Activated naive CD4-positive, alpha-beta T cell treated with anti-CD3 and anti-CD28 coated beads, Interleukin-2, amount 50 U/mL, for 72 hours (primary cell): ENCODE data around the gene DOC2A. TPM values are rescaled to one million over a fixed set of nuclear protein-coding genes. Genes with fewer than 3 reads are reported as not detected.

Source experiments
- ATAC-seq, 2 donors: fragments of 150-1000 bp; cut with Tn5 transposase; 2 replicates each; pipeline ENCODE4 v1.10.0; 2021; ENCODE audit warnings: mild to moderate bottlenecking in 2 of 2, moderate library complexity in 2 of 2
- DNase-seq, 2 donors: peaks; one replicate each; pipeline ENCODE4 v3.0.0; 2021 to 2022; ENCODE audit warnings: low spot score in 2 of 2
- H3K27ac Mint-ChIP-seq, 2 donors: one replicate each; pipeline ENCODE4 v1.8.0; 2022; ENCODE audit warnings: mild to moderate bottlenecking in 2 of 2, mixed read lengths in 2 of 2
- H3K36me3 Mint-ChIP-seq, 2 donors: one replicate each; pipeline ENCODE4 v1.8.0; 2022; ENCODE audit warnings: mixed read lengths in 2 of 2
- H3K9me3 Mint-ChIP-seq, 2 donors: one replicate each; pipeline ENCODE4 v1.8.0; 2022; ENCODE audit warnings: mixed read lengths in 2 of 2
- total RNA-seq, 2 donors: library from RNA; stranded (reverse); gene quantifications; one replicate each; pipeline ENCODE4 v1.2.3, GENCODE V29; 2022

DOC2A gene
- total RNA-seq, 2 donors from 2014 or later = 0.80 to 2.0 TPM

- Mint-ChIP-seq H3K36me3 (no peaks in the 10 kb centered on the region), H3K9me3 (no peaks in the 10 kb centered on the region), H3K27ac (peak overlapping the region in 1 of 2 donors; percentile 17)
- DNase-seq (no peak), ATAC-seq (no peak)
These were observed 1.1 kb upstream of the DOC2A start for GRCh38 chr16:30011714-30012504.

- DNase-seq = no peak
- no peaks in the 10 kb centered on the region for H3K36me3 Mint-ChIP-seq
These were observed 610 bp downstream of the DOC2A start for GRCh38 chr16:30009990-30010843.

GRCh38 chr16:30009085-30009862 lies 1.6 kb downstream of the DOC2A start:
- Mint-ChIP-seq H3K9me3 (no peaks in the 10 kb centered on the region), H3K36me3 (no peaks in the 10 kb centered on the region), H3K27ac (no peak overlapping the region)
- ATAC-seq = no peak
- no peak for DNase-seq

More at GRCh38 chr16:30009990-30010843, 610 bp downstream of the DOC2A start:
- peak in 1 of 2 donors; percentile 29 for ATAC-seq
- Mint-ChIP-seq H3K9me3 (no peaks in the 10 kb centered on the region), H3K27ac (no peak overlapping the region)

GRCh38 chr16:30007378-30007895 lies 3.4 kb downstream of the DOC2A start:
- ATAC-seq (no peak), DNase-seq (no peak)
- Mint-ChIP-seq H3K9me3 (no peaks in the 10 kb centered on the region), H3K36me3 (no peaks in the 10 kb centered on the region), H3K27ac (peak overlapping the region; percentile 22 to 59)

GRCh38 chr16:30006659-30007377 lies 4.0 kb downstream of the DOC2A start:
- no peaks in the 10 kb centered on the region for H3K9me3 Mint-ChIP-seq
- DNase-seq (no peak), ATAC-seq (no peak)
- no peak overlapping the region for H3K27ac Mint-ChIP-seq
- H3K36me3 Mint-ChIP-seq = no peaks in the 10 kb centered on the region

- no peak overlapping the region for H3K27ac Mint-ChIP-seq
- no peaks in the 10 kb centered on the region for H3K9me3 Mint-ChIP-seq
- DNase-seq (no peak), ATAC-seq (no peak)
- H3K36me3 Mint-ChIP-seq = no peaks in the 10 kb centered on the region
These were observed 4.7 kb downstream of the DOC2A start for GRCh38 chr16:30006095-30006473.

- Mint-ChIP-seq H3K27ac (no peak overlapping the region), H3K9me3 (no peaks in the 10 kb centered on the region), H3K36me3 (no peaks in the 10 kb centered on the region)
- ATAC-seq = peak; percentile 59 to 62
- peak in 1 of 2 donors; percentile 44 for DNase-seq
These were observed 5.3 kb downstream of the DOC2A start for GRCh38 chr16:30005341-30006094.

- H3K9me3 Mint-ChIP-seq = no peaks in the 10 kb centered on the region
- H3K27ac Mint-ChIP-seq = peak overlapping the region in 1 of 2 donors; percentile 55
- ATAC-seq (peak; percentile 12 to 25), DNase-seq (no peak)
- H3K36me3 Mint-ChIP-seq = no peaks in the 10 kb centered on the region
These were observed 6.0 kb downstream of the DOC2A start for GRCh38 chr16:30004811-30005242.

- Mint-ChIP-seq H3K9me3 (no peaks in the 10 kb centered on the region), H3K27ac (peak overlapping the region in 1 of 2 donors; percentile 55)
- peak in 1 of 2 donors; percentile 4 for ATAC-seq
These were observed 6.4 kb downstream of the DOC2A start for GRCh38 chr16:30004424-30004776.

GRCh38 chr16:30003670-30004423 lies 7.0 kb downstream of the DOC2A start:
- no peak for DNase-seq
- no peaks in the 10 kb centered on the region for H3K36me3 Mint-ChIP-seq
- no peaks in the 10 kb centered on the region for H3K9me3 Mint-ChIP-seq
- ATAC-seq = no peak
- H3K27ac Mint-ChIP-seq = peak overlapping the region in 1 of 2 donors; percentile 69

More at GRCh38 chr16:30004424-30004776, 6.4 kb downstream of the DOC2A start:
- H3K36me3 Mint-ChIP-seq = no peaks in the 10 kb centered on the region
- DNase-seq = no peak

- DNase-seq (no peak), ATAC-seq (no peak)
- H3K36me3 Mint-ChIP-seq = peaks cover 0 to 4% of the 10 kb centered on the region in 2 donors
- no peaks in the 10 kb centered on the region for H3K9me3 Mint-ChIP-seq
- H3K27ac Mint-ChIP-seq = peak overlapping the region; percentile 67 to 69
These were observed 8.0 kb downstream of the DOC2A start for GRCh38 chr16:30002614-30003346.

GRCh38 chr16:30000735-30001631 lies 9.8 kb downstream of the DOC2A start:
- peaks cover 11 to 15% of the 10 kb centered on the region in 2 donors for H3K36me3 Mint-ChIP-seq
- no peak overlapping the region for H3K27ac Mint-ChIP-seq
- DNase-seq = no peak
- no peaks in the 10 kb centered on the region for H3K9me3 Mint-ChIP-seq
- no peak for ATAC-seq

GRCh38 chr16:29999605-30000004 lies 11.2 kb downstream of the DOC2A start:
- H3K36me3 Mint-ChIP-seq = peaks cover 17 to 24% of the 10 kb centered on the region in 2 donors
- H3K27ac Mint-ChIP-seq = peak overlapping the region in 1 of 2 donors; percentile 69
- no peak for ATAC-seq
- H3K9me3 Mint-ChIP-seq = no peaks in the 10 kb centered on the region
- DNase-seq = no peak
